K562 (cell line): ENCODE results near the gene SH3BP2. TPM values are rescaled to one million over a fixed set of nuclear protein-coding genes. Genes with fewer than 3 reads are reported as not detected.

Experiments
- ATAC-seq: fragments of 200-7000 bp; cut with Tn5 transposase; 3 replicates; pipeline ENCODE4 v1.9.1; 2020; ENCODE audit warnings: moderate library complexity
- BruUV-seq: library from RNA; stranded (reverse); fragments of 400-500 nt; replicated peaks from 2 replicates; lab custom pipeline; 2021; lab: Mats Ljungman, UMichigan
- CTCF ChIA-PET: fragments of 300-600 bp; formaldehyde crosslinking; extraction: SDS; loops from one replicate; lab custom pipeline; 2021; ENCODE audit warnings: low intra/inter-chr PET ratio; lab: Yijun Ruan, JAX
- POLR2A ChIA-PET: fragments of 300-600, 350-650 bp; sonication (Branson Sonifier 250); formaldehyde crosslinking; extraction: SDS; loops from one replicate; lab custom pipeline; 2021; ENCODE audit warnings: antibody characterized with exemption, inconsistent platforms; lab: Yijun Ruan, JAX
- DNase-seq, 4 experiments: peaks; one replicate each; pipeline versions ENCODE4 v3.0.0 to v3.0.0-alpha.2; 2011 to 2018; ENCODE audit warnings: low spot score in 3 of 4, mixed read lengths in 3 of 4; ENCODE audit errors: extremely low read depth in 1 of 4
- FAIRE-seq: peaks from 2 replicates; lab custom pipeline; 2011; peaks lifted over from hg19 to GRCh38; lab: Jason Lieb, UNC
- H2AFZ ChIP-seq: 2 replicates; pipeline ENCODE4 v1.6.0; 2011; ENCODE audit warnings: low read depth, low read length, control low read depth, inconsistent platforms
- H3K27ac ChIP-seq: fragments of 200-600 bp; 3 replicates; pipeline ENCODE4 v1.8.0; 2011; ENCODE audit warnings: low read depth, mild to moderate bottlenecking, control low read depth, inconsistent platforms, low read length, moderate library complexity, mixed read lengths; ENCODE audit errors: extremely low read depth
- H3K27me3 ChIP-seq, 2 experiments: fragments of 300-600 bp in 1 of 2; 2 replicates in 1 of 2; 3 replicates in 1 of 2; pipeline versions ENCODE4 v1.6.0 to v1.8.0; 2011; ENCODE audit warnings: inconsistent platforms in 2 of 2, low read length in 2 of 2, mild to moderate bottlenecking in 1 of 2, mixed read lengths in 1 of 2, moderate library complexity in 1 of 2; ENCODE audit not compliant: control insufficient read depth in 2 of 2, insufficient read depth in 2 of 2
- H3K36me3 ChIP-seq: fragments of 300-600 bp; 3 replicates; pipeline ENCODE4 v1.8.0; 2011; ENCODE audit warnings: mild to moderate bottlenecking, low read length, inconsistent platforms; ENCODE audit not compliant: control insufficient read depth, insufficient read depth
- H3K4me1 ChIP-seq, 2 experiments: fragments of 200-600 bp in 1 of 2; replicated peaks in 1 of 2; 2 replicates in 1 of 2; 3 replicates in 1 of 2; pipeline versions ENCODE4 v1.5.1 to v1.8.0; 2011; ENCODE audit warnings: inconsistent platforms in 2 of 2, low read length in 2 of 2, mild to moderate bottlenecking in 1 of 2, mixed read lengths in 1 of 2, moderate library complexity in 1 of 2; ENCODE audit not compliant: control insufficient read depth in 2 of 2, insufficient read depth in 2 of 2
- H3K4me2 ChIP-seq: 2 replicates; pipeline ENCODE4 v1.6.1; 2011; ENCODE audit warnings: low read length, control low read depth, inconsistent platforms, mixed read lengths; ENCODE audit not compliant: insufficient read depth
- H3K4me3 ChIP-seq: fragments of 200-600 bp; sonication (generic), shearing (Covaris generic); 2 replicates; pipeline ENCODE4 v1.5.1; 2016; ENCODE audit warnings: control low read depth, inconsistent platforms
- H3K79me2 ChIP-seq: fragments of 200-600 bp; 3 replicates; pipeline ENCODE4 v1.8.0; 2011; ENCODE audit warnings: low read length, inconsistent platforms; ENCODE audit not compliant: control insufficient read depth, insufficient read depth
- H3K9ac ChIP-seq, 2 experiments: 2 replicates each; pipeline versions ENCODE4 v1.6.0 to v1.6.1; 2011; ENCODE audit warnings: low read depth in 2 of 2, low read length in 2 of 2, control low read depth in 1 of 2, inconsistent platforms in 1 of 2, mild to moderate bottlenecking in 1 of 2, mixed read lengths in 1 of 2; ENCODE audit not compliant: insufficient read depth in 1 of 2
- H3K9me1 ChIP-seq: one replicate; pipeline ENCODE4 v1.6.0; 2011; ENCODE audit warnings: inconsistent platforms, mild to moderate bottlenecking, low read length, moderate library complexity; ENCODE audit not compliant: control insufficient read depth, insufficient read depth
- H3K9me3 ChIP-seq: replicated peaks from 2 replicates; pipeline ENCODE4 v1.5.1; 2011; ENCODE audit warnings: low read depth, low read length, inconsistent platforms; ENCODE audit not compliant: control insufficient read depth, insufficient read depth
- H4K20me1 ChIP-seq: replicated peaks from 2 replicates; pipeline ENCODE4 v1.6.1; 2011; ENCODE audit warnings: low read length, inconsistent platforms, mixed read lengths; ENCODE audit not compliant: control insufficient read depth, insufficient read depth
- CBFA2T3 ChIP-seq: fragments of 450-650 bp; IDR thresholded peaks from 2 replicates; pipeline ENCODE4 v1.6.1; 2017
- FOXK2 ChIP-seq, 2 experiments: fragments of 450-650 bp; IDR thresholded peaks in 1 of 2; conservative IDR thresholded peaks in 1 of 2; 2 replicates each; pipeline ENCODE4 v1.6.1; 2016; ENCODE audit warnings: low read depth in 2 of 2, mild to moderate bottlenecking in 1 of 2
- KAT8 ChIP-seq: fragments of 450-650 bp; IDR thresholded peaks from 2 replicates; pipeline ENCODE4 v1.6.1; 2016; ENCODE audit warnings: low read depth, mild to moderate bottlenecking
- NBN ChIP-seq: fragments of 450-650 bp; IDR thresholded peaks from 2 replicates; pipeline ENCODE4 v1.6.1; 2016; ENCODE audit warnings: low read depth, mild to moderate bottlenecking
- NCOA1 ChIP-seq: fragments of 450-650 bp; IDR thresholded peaks from 2 replicates; pipeline ENCODE4 v1.6.1; 2016; ENCODE audit warnings: low read depth
- PTRF ChIP-seq: fragments of 450-650 bp; IDR thresholded peaks from 2 replicates; pipeline ENCODE4 v1.6.1; 2016; ENCODE audit warnings: mild to moderate bottlenecking, missing genetic modification characterization, missing compliant biosample characterization
- TEAD1 ChIP-seq, 2 experiments: fragments of 450-650 bp in 1 of 2; sonication (generic) in 1 of 2; formaldehyde crosslinking; IDR thresholded peaks; 2 replicates each; pipeline versions ENCODE4 v1.4.0 to v1.8.0; 2020 to 2022; ENCODE audit warnings: mild to moderate bottlenecking in 2 of 2, missing genetic modification reagents in 1 of 2
- ZKSCAN3 ChIP-seq: fragments of 250-450 bp; sonication (Bioruptor Pico); IDR thresholded peaks from 2 replicates; pipeline ENCODE4 v1.4.0; 2020
- WGBS: fragments of 100-300 bp; shearing (Covaris generic); methylation state at CpG from one replicate; pipeline ENCODE4 v1.1.6; 2016; ENCODE audit warnings: low coverage, mixed read lengths; ENCODE audit not compliant: insufficient coverage; ENCODE audit errors: missing lambda C conversion rate; 5-methylcytosine and 5-hydroxymethylcytosine counted together
- in situ Hi-C: fragments of 300-500 bp; cut with MboI; formaldehyde crosslinking; loops from 4 replicates; pipeline ENCODE4 v1.15.0; 2018; ENCODE audit warnings: inconsistent platforms, mixed read lengths
- intact Hi-C: fragments of 100-400 bp; cut with micrococcal nuclease; formaldehyde crosslinking; loops from 2 replicates; pipeline ENCODE4 v1.14.2; 2022
- polyA plus RNA-seq, 8 experiments: library from polyadenylated mRNA; depleted of rRNA in 4 of 8; stranded (reverse) in 5 of 8; unstranded in 3 of 8; fragments of >200 nt; fragmentation: Nextera tagmentation in 2 of 8; fragmentation: Illumina TruSeq in 1 of 8; extraction: Ambion mirVana in 2 of 8; extraction: Trizol in 1 of 8; gene quantifications; 2 replicates each; pipeline versions ENCODE4 v1.2.1 to v1.2.3, GENCODE V29; 2011 to 2014; ENCODE audit warnings: inconsistent platforms in 1 of 8, missing spikeins in 1 of 8
- total RNA-seq, 7 experiments: library from RNA; depleted of rRNA in 6 of 7; stranded (reverse); fragments of >200 nt in 6 of 7; fragmentation: Illumina TruSeq in 2 of 7; extraction: Trizol in 2 of 7; gene quantifications; 2 replicates each; pipeline versions ENCODE4 v1.2.1 to v1.2.3, GENCODE V29; 2011 to 2021; ENCODE audit warnings: low replicate concordance in 1 of 7
- TF ChIP-seq, protein P1 (sequence below): IDR thresholded peaks from 2 replicates; pipeline ENCODE4 v1.6.1; 2012; ENCODE audit warnings: low read depth, low read length, improper control_type of control experiment, borderline replicate concordance
- TF ChIP-seq, protein P2 (sequence below): IDR thresholded peaks from 2 replicates; pipeline ENCODE4 v1.6.1; 2014; ENCODE audit warnings: antibody characterized with exemption
- TF ChIP-seq, protein P3 (sequence below): sonication (generic); formaldehyde crosslinking; IDR thresholded peaks from 2 replicates; pipeline ENCODE4 v1.8.0; 2022; ENCODE audit warnings: mild to moderate bottlenecking, missing genetic modification reagents
- TF ChIP-seq, protein P4 (sequence below): fragments of 250-450 bp; sonication (Bioruptor Pico); IDR thresholded peaks from 2 replicates; pipeline ENCODE4 v1.8.0; 2021; ENCODE audit warnings: moderate library complexity, mild to moderate bottlenecking, inconsistent platforms

SH3BP2 gene
- total and polyA plus RNA-seq, 9 of the 15 experiments (the other 6 are each of a cell fraction or from before 2014, with no cell fraction given): 0.34 to 16.0 (median 5.1) TPM

DNA sequence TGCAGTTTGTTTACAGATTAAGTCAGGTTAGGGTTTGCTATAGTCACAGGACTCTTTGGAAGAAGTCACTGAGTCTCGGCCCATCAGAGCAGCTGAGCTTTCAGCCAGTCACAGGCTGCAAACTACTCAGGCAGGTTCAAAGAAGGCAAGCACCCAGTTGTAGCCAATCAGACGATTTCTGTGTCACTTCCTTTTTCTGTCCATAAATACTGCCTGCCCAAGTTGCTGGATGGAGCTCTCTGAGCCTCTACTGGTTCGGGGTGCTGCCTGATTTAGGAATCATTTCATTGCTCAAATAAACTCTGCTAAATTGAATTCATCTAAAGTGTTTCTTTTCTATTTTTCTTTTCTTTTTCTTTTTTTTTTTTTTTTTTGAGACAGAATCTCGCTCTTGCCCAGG, 7.3 kb upstream of the SH3BP2 start (continued):
- TF ChIP-seq, protein P1, sequence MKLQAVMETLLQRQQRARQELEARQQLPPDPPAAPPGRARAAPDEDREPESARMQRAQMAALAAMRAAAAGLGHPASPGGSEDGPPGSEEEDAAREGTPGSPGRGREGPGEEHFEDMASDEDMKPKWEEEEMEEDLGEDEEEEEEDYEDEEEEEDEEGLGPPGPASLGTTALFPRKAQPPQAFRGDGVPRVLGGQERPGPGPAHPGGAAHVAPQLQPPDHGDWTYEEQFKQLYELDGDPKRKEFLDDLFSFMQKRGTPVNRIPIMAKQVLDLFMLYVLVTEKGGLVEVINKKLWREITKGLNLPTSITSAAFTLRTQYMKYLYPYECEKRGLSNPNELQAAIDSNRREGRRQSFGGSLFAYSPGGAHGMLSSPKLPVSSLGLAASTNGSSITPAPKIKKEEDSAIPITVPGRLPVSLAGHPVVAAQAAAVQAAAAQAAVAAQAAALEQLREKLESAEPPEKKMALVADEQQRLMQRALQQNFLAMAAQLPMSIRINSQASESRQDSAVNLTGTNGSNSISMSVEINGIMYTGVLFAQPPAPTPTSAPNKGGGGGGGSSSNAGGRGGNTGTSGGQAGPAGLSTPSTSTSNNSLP: no peak

DNA sequence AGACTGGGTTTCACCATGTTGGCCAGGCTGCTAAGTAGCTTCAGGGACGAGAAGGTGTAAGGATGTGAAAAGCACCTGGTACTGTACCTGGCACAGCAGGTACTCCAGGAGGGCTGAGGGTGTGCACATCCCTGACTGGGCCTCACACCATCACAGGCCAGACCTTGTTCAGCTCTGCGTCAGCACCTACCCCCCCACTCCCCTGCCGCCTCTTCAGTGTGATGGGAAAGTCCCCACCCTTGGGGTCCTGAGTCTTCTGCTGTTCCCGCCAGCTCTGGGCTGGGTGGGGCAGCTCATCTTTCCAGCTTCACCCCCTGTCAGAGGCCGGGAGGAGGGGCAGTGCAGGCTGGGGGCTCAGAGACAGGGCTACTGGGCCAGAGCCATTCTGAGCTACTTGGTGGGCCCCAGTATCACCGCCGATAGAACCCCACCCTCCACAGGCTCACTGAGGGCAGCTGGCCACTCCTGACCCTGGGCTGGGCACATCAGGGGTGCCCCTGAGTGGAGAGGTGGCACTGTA, 6.7 kb upstream of the SH3BP2 start:
- DNase-seq: no peak
- WGBS: 78% methylated on average over 7 of the region's 7 CpGs
- Histone ChIP-seq H3K9ac (0 out of 4 replicates have a peak overlapping the region, but pooled peaks of 1 of the 2 experiments have one; percentile 43), H2AFZ (no peak overlapping the region), H3K9me1 (no peaks in the 10 kb centered on the region), H3K9me3 (no peaks in the 10 kb centered on the region; the same call in 1 of the 2 replicates), H3K36me3 (no peaks in the 10 kb centered on the region), H3K79me2 (no peaks in the 10 kb centered on the region), H3K4me3 (no peak overlapping the region), H3K4me1 (peaks cover 0 to 43% of the 10 kb centered on the region in 2 experiments; a peak in 4 of 5 replicates), H3K27ac (no peak overlapping the region), H3K4me2 (no peak overlapping the region), H4K20me1 (no peaks in the 10 kb centered on the region), H3K27me3 (peaks cover 0 to 6% of the 10 kb centered on the region in 2 experiments; a peak in 2 of 5 replicates)
- no TSS peak for BruUV-seq
- ChIA-PET CTCF (no interaction called here), POLR2A (interaction anchor here (0.5 kb wide), 1 partner anchor 702 kb away, joined by 3 read pairs; no protein-coding TSS in a partner anchor)
- intact Hi-C loops (no loop called here), in situ Hi-C loops (no loop called here)
- no peak for FAIRE-seq
- TF ChIP-seq NCOA1 (no peak), FOXK2 (conservative IDR thresholded peaks at IDR 0.05 in 1 of 2, IDR thresholded peaks at IDR 0.05 in 1 of 2; ENCODE audit: low read depth in 2 of 2) (no peak), PTRF (tag) (no peak), KAT8 (no peak), NBN (no peak), CBFA2T3 (no peak), TEAD1 (CRISPR knock-in tag; IDR thresholded peaks at IDR 0.05) (no peak), ZKSCAN3 (no peak)
- TF ChIP-seq, protein P2, sequence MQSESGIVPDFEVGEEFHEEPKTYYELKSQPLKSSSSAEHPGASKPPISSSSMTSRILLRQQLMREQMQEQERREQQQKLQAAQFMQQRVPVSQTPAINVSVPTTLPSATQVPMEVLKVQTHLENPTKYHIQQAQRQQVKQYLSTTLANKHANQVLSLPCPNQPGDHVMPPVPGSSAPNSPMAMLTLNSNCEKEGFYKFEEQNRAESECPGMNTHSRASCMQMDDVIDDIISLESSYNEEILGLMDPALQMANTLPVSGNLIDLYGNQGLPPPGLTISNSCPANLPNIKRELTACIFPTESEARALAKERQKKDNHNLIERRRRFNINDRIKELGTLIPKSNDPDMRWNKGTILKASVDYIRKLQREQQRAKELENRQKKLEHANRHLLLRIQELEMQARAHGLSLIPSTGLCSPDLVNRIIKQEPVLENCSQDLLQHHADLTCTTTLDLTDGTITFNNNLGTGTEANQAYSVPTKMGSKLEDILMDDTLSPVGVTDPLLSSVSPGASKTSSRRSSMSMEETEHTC: no peak
- TF ChIP-seq, protein P3, sequence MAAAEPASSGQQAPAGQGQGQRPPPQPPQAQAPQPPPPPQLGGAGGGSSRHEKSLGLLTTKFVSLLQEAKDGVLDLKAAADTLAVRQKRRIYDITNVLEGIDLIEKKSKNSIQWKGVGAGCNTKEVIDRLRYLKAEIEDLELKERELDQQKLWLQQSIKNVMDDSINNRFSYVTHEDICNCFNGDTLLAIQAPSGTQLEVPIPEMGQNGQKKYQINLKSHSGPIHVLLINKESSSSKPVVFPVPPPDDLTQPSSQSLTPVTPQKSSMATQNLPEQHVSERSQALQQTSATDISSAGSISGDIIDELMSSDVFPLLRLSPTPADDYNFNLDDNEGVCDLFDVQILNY (CRISPR knock-in tag): no peak
- TF ChIP-seq, protein P4, sequence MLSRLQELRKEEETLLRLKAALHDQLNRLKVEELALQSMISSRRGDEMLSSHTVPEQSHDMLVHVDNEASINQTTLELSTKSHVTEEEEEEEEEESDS (CRISPR knock-in tag): no peak
- no peak for ATAC-seq
